Measurements from ENCODE around the gene RNF13. TPM values are rescaled to one million over a fixed set of nuclear protein-coding genes. Genes with fewer than 3 reads are reported as not detected.

RNF13 gene
- total RNA-seq, 4 donors from 2014 or later: 48.3 to 63.6 (median 56.9) TPM

DNA sequence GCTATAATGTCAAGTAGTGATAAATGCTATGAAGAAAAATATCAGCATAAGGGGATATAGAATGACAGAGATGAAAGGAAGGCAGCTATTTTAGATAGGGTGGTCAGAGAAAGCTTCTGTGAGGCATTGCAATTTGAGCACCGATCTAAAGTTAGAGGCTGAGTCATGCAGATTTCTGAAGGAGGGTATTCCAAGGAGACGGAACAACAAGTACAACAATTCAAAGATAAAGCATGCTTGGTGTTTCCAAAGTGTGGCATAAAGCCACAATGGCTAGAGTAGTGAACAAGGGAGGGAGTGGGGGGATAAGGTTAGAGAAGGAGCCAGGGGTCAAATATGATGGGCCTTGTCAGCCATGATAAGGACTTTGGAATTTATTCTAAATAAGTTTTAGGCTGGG is 85.8 kb downstream of the RNF13 start:
- no peak overlapping the region for H3K4me3 ChIP-seq
- H3K4me1 ChIP-seq: peaks cover 62 to 70% of the 10 kb centered on the region in 2 donors
- in situ Hi-C loops (cut with MboI; ENCODE audit: low sequenced_read_pairs in 4 of 4): no loop called here
- peak overlapping the region; percentile 82 to 85 (median 82) for H3K27ac ChIP-seq
- no peaks in the 10 kb centered on the region for H3K9me3 ChIP-seq
- H3K27me3 ChIP-seq: no peaks in the 10 kb centered on the region
- no peaks in the 10 kb centered on the region for H3K36me3 ChIP-seq
- TF ChIP-seq, protein P1, sequence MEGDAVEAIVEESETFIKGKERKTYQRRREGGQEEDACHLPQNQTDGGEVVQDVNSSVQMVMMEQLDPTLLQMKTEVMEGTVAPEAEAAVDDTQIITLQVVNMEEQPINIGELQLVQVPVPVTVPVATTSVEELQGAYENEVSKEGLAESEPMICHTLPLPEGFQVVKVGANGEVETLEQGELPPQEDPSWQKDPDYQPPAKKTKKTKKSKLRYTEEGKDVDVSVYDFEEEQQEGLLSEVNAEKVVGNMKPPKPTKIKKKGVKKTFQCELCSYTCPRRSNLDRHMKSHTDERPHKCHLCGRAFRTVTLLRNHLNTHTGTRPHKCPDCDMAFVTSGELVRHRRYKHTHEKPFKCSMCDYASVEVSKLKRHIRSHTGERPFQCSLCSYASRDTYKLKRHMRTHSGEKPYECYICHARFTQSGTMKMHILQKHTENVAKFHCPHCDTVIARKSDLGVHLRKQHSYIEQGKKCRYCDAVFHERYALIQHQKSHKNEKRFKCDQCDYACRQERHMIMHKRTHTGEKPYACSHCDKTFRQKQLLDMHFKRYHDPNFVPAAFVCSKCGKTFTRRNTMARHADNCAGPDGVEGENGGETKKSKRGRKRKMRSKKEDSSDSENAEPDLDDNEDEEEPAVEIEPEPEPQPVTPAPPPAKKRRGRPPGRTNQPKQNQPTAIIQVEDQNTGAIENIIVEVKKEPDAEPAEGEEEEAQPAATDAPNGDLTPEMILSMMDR (IDR thresholded peaks at IDR 0.05 in 4 of 5, conservative IDR thresholded peaks at IDR 0.05 in 1 of 5): no peak
- no peak for TF ChIP-seq POLR2A (IDR thresholded peaks at IDR 0.05)
- intact Hi-C loops (cut with DNase I; ENCODE audit: low total_unique reads): loop anchor here (10.0 kb wide), 1 partner anchor 884 kb away; no protein-coding TSS in a partner anchor
- DNase-seq (peak; percentile 40 to 62), ATAC-seq (peak; percentile 97 to 98)

DNA sequence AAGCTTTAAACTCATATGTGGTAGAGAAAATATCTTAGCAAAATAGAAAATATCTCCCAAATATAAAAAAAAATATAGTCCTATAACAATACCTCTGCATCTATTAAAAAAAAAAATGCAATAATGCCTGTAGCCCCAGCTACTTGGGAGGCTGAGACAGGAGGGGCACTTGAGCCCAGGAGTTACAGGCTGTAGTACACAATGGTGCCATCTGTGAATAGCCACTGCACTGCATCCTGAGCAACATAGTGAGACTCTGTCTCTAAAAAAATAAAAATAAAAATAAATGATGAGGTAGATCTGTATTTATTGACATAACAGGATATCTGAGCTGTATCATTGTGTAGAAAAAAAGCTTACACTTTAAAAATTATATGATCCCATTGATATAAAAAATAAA is 87.3 kb downstream of the RNF13 start:
- ATAC-seq (no peak), DNase-seq (no peak)
- TF ChIP-seq, protein P1 (IDR thresholded peaks at IDR 0.05 in 4 of 5, conservative IDR thresholded peaks at IDR 0.05 in 1 of 5): no peak
- no peak for TF ChIP-seq POLR2A (IDR thresholded peaks at IDR 0.05)
- H3K36me3 ChIP-seq: no peaks in the 10 kb centered on the region
- no peak overlapping the region for H3K4me3 ChIP-seq
- H3K27ac ChIP-seq: peak overlapping the region; percentile 82 to 85 (median 82)
- intact Hi-C loops (cut with DNase I; ENCODE audit: low total_unique reads): no loop called here
- in situ Hi-C loops (cut with MboI; ENCODE audit: low sequenced_read_pairs in 4 of 4): no loop called here
- no peaks in the 10 kb centered on the region for H3K27me3 ChIP-seq
- peaks cover 47 to 55% of the 10 kb centered on the region in 2 donors for H3K4me1 ChIP-seq
- H3K9me3 ChIP-seq: no peaks in the 10 kb centered on the region

DNA sequence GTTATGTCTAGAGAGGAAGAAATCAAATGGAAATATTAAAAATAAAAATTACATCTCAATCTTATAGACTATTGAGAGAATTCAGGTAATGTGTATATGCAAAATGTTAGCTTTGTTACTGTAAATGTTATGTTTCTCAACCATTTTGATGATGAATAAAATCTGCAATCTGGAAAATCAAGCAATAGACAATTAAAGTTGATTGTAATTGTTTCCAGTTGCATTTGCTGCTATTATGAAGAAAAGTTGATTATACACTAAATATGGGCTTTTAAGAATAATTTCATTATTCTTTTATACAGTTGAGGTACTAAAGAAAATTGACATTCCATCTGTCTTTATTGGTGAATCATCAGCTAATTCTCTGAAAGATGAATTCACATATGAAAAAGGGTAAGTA is 88.8 kb downstream of the RNF13 start:
- in situ Hi-C loops (cut with MboI; ENCODE audit: low sequenced_read_pairs in 4 of 4) (no loop called here), intact Hi-C loops (cut with DNase I; ENCODE audit: low total_unique reads) (no loop called here)
- Histone ChIP-seq H3K9me3 (no peaks in the 10 kb centered on the region), H3K4me1 (peaks cover 34 to 46% of the 10 kb centered on the region in 2 donors), H3K27me3 (no peaks in the 10 kb centered on the region), H3K36me3 (no peaks in the 10 kb centered on the region), H3K4me3 (no peak overlapping the region), H3K27ac (peak overlapping the region in 1 of 4 donors; percentile 82)
- TF ChIP-seq, protein P1 (IDR thresholded peaks at IDR 0.05 in 4 of 5, conservative IDR thresholded peaks at IDR 0.05 in 1 of 5): no peak
- TF ChIP-seq POLR2A (IDR thresholded peaks at IDR 0.05): no peak
- DNase-seq (no peak), ATAC-seq (no peak)

DNA sequence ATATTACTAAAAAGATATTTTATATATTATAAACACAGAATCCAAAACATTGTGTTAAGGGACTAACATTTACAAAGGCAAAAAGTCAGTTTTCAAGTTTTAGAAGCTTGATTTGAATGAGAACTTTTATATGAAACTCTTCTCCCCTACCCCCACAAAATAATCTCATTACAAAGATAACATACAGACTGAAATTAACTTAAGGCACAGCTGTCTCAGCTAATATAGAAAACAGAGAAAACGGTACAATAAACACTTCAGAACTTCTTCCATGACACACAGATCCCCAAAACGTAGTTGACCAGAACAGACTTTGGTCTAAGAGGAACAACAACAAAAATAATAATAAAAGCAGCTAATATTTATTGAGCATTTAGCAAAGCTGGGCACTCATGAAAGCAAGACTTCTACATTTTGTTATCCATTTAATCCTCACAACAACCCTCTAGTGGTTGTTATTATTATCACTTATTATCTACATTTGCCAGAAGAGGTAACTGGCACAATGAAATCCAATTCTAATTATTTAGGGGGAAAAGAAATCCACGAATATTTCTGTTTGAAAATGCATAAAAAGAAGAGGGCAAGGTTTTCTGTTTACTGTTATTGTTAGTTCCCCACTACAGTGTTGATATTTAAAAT is 89.6 kb downstream of the RNF13 start:
- intact Hi-C loops (cut with DNase I; ENCODE audit: low total_unique reads): no loop called here

More for the DNA sequence above, 89.6 kb downstream of the RNF13 start:
- Histone ChIP-seq H3K4me3 (no peak overlapping the region), H3K27me3 (no peaks in the 10 kb centered on the region), H3K36me3 (no peaks in the 10 kb centered on the region), H3K9me3 (no peaks in the 10 kb centered on the region), H3K27ac (peak overlapping the region in 2 of 4 donors; percentile 5 to 16), H3K4me1 (peaks cover 30 to 42% of the 10 kb centered on the region in 2 donors)
- DNase-seq: no peak
- in situ Hi-C loops (cut with MboI; ENCODE audit: low sequenced_read_pairs in 4 of 4): no loop called here
- no peak for TF ChIP-seq POLR2A (IDR thresholded peaks at IDR 0.05)
- TF ChIP-seq, protein P1 (IDR thresholded peaks at IDR 0.05 in 4 of 5, conservative IDR thresholded peaks at IDR 0.05 in 1 of 5): peak in 2 of 5 experiments; percentile 5 to 40
- ATAC-seq: no peak

All from gastrocnemius medialis (tissue), 4 donors.